Erythroblast (primary cell): ENCODE measurements around the gene GJA3.

Experiments used
- GATA1 ChIP-seq: IDR thresholded peaks from 2 replicates; pipeline ENCODE4 v1.6.1; 2011; ENCODE audit warnings: low read depth, mild to moderate bottlenecking, control low read depth, low read length, moderate library complexity
- POLR2A ChIP-seq: IDR thresholded peaks from 2 replicates; pipeline ENCODE4 v1.6.1; 2011; ENCODE audit warnings: mild to moderate bottlenecking, low read length

- no peak for TF ChIP-seq GATA1
- no peak for TF ChIP-seq POLR2A
These were observed 66.9 kb downstream of the GJA3 start for GRCh38 chr13:20093951-20094350.
